Liver (tissue), 9 donors: ENCODE data around the gene LAMC3. TPM values are rescaled to one million over a fixed set of nuclear protein-coding genes. Genes with fewer than 3 reads are reported as not detected.
"Not testable (repeated sequence)": the region's sequence is repeated elsewhere in the genome, so short reads cannot be mapped to it uniquely, and the experiment has no call there.

Source experiments
- DNase-seq: peaks from one replicate; pipeline ENCODE4 v3.0.0-alpha.2; 2017; ENCODE audit warnings: low spot score
- H3K27ac ChIP-seq, 2 donors: one replicate each; pipeline ENCODE4 v1.7.0; 2013; ENCODE audit warnings: inconsistent platforms in 2 of 2, low read length in 2 of 2, control low read depth in 1 of 2, low read depth in 1 of 2, mild to moderate bottlenecking in 1 of 2
- H3K27me3 ChIP-seq, 4 donors: one replicate each; pipeline versions ENCODE4 v1.6.1 to v1.7.0; 2013; ENCODE audit warnings: low read length in 3 of 4, inconsistent platforms in 1 of 4, mild to moderate bottlenecking in 1 of 4, moderate library complexity in 1 of 4; ENCODE audit not compliant: control insufficient read depth in 4 of 4, insufficient read depth in 4 of 4
- H3K36me3 ChIP-seq, 4 donors: one replicate each; pipeline versions ENCODE4 v1.6.1 to v1.7.0; 2013; ENCODE audit warnings: low read length in 3 of 4, mild to moderate bottlenecking in 3 of 4, low read depth in 1 of 4, moderate library complexity in 1 of 4; ENCODE audit not compliant: control insufficient read depth in 4 of 4, insufficient read depth in 3 of 4
- H3K4me1 ChIP-seq, 4 donors: one replicate each; pipeline versions ENCODE4 v1.6.1 to v1.7.0; 2013; ENCODE audit warnings: low read length in 3 of 4, mild to moderate bottlenecking in 3 of 4, moderate library complexity in 1 of 4; ENCODE audit not compliant: control insufficient read depth in 4 of 4, insufficient read depth in 4 of 4
- H3K4me3 ChIP-seq, 3 donors: one replicate each; pipeline versions ENCODE4 v1.6.1 to v1.7.0; 2013; ENCODE audit warnings: low read length in 3 of 3, control low read depth in 1 of 3, low read depth in 1 of 3, mild to moderate bottlenecking in 1 of 3
- H3K9ac ChIP-seq, 2 donors: one replicate each; pipeline ENCODE4 v1.7.0; 2013; ENCODE audit warnings: low read length in 2 of 2, mild to moderate bottlenecking in 2 of 2, moderate library complexity in 2 of 2, control low read depth in 1 of 2, low read depth in 1 of 2
- H3K9me3 ChIP-seq, 4 donors: one replicate each; pipeline versions ENCODE4 v1.6.1 to v1.7.0; 2013; ENCODE audit warnings: low read length in 3 of 4; ENCODE audit not compliant: control insufficient read depth in 4 of 4
- ATF3 ChIP-seq: IDR thresholded peaks from 2 replicates; pipeline ENCODE4 v1.6.1; 2016; ENCODE audit warnings: antibody characterized with exemption
- EGR1 ChIP-seq, 2 donors: IDR thresholded peaks; 2 replicates each; pipeline ENCODE4 v1.6.1; 2016 to 2018; ENCODE audit warnings: antibody characterized with exemption in 2 of 2, low read depth in 2 of 2
- FOXA1 ChIP-seq: IDR thresholded peaks from 2 replicates; pipeline ENCODE4 v1.6.1; 2016; ENCODE audit warnings: antibody characterized with exemption
- FOXA2 ChIP-seq: IDR thresholded peaks from 2 replicates; pipeline ENCODE4 v1.6.1; 2016; ENCODE audit warnings: antibody characterized with exemption
- HNF4A ChIP-seq, 2 donors: conservative IDR thresholded peaks; 2 replicates each; pipeline ENCODE4 v1.6.1; 2016; ENCODE audit warnings: antibody characterized with exemption in 2 of 2, mild to moderate bottlenecking in 2 of 2
- MAX ChIP-seq: IDR thresholded peaks from 2 replicates; pipeline ENCODE4 v1.6.1; 2016; ENCODE audit warnings: antibody characterized with exemption
- NR2F2 ChIP-seq: IDR thresholded peaks from 2 replicates; pipeline ENCODE4 v1.6.1; 2016; ENCODE audit warnings: antibody characterized with exemption
- SP1 ChIP-seq: IDR thresholded peaks from 2 replicates; pipeline ENCODE4 v1.6.1; 2018; ENCODE audit warnings: antibody characterized with exemption, mild to moderate bottlenecking
- TAF1 ChIP-seq: conservative IDR thresholded peaks from 2 replicates; pipeline ENCODE4 v1.6.1; 2016; ENCODE audit warnings: antibody characterized with exemption, mild to moderate bottlenecking
- WGBS: extraction: QIAGEN DNeasy Blood & Tissue Kit; methylation state at CpG from one replicate; pipeline ENCODE4 v1.1.7; 2013; 5-methylcytosine and 5-hydroxymethylcytosine counted together
- polyA plus RNA-seq, 2 donors: library from polyadenylated mRNA; stranded (reverse) in 1 of 2; unstranded in 1 of 2; fragments of 200-250 nt in 1 of 2; fragments of >200 nt in 1 of 2; fragmentation: Nextera tagmentation in 1 of 2; extraction: Ambion mirVana in 1 of 2; gene quantifications; one replicate each; pipeline versions ENCODE4 v1.2.1 to v1.2.3, GENCODE V29; 2013 to 2015
- total RNA-seq, 2 donors: library from RNA; depleted of rRNA; stranded (reverse); fragments of >200 nt; gene quantifications; one replicate each; pipeline ENCODE4 v1.2.3, GENCODE V29; 2014
- donor health status: healthy.
- donor health status: healthy.
- donor health status: healthy.
- donor health status: healthy.
- donor health status: healthy.

LAMC3 gene
- total and polyA plus RNA-seq, 4 donors = 1.4 to 5.9 (median 2.9) TPM

GRCh38 chr9:131034268-131034667 lies 25.3 kb downstream of the LAMC3 start:
- no peaks in the 10 kb centered on the region for H3K36me3 ChIP-seq
- no peak overlapping the region for H3K4me3 ChIP-seq
- H3K27ac ChIP-seq = no peak overlapping the region
- DNase-seq = no peak
- H3K9ac ChIP-seq = no peak overlapping the region
- no peaks in the 10 kb centered on the region for H3K27me3 ChIP-seq
- H3K4me1 ChIP-seq = peaks cover 0 to 6% (median 0%) of the 10 kb centered on the region in 4 donors
- WGBS = 93% methylated on average over 14 of the region's 14 CpGs
- no peaks in the 10 kb centered on the region for H3K9me3 ChIP-seq
- TF ChIP-seq HNF4A (conservative IDR thresholded peaks at IDR 0.05) = no peak
- TF ChIP-seq TAF1 = no peak

- H3K27ac ChIP-seq, H3K9me3 ChIP-seq, H3K9ac ChIP-seq, H3K36me3 ChIP-seq, H3K4me3 ChIP-seq, H3K4me1 ChIP-seq, DNase-seq, H3K27me3 ChIP-seq: not testable (repeated sequence)
- 92% methylated on average over 10 of the region's 10 CpGs for WGBS
These were observed 25.8 kb downstream of the LAMC3 start for GRCh38 chr9:131034749-131035148.

GRCh38 chr9:131035548-131035947 lies 26.6 kb downstream of the LAMC3 start:
- WGBS = 89% methylated on average over 3 of the region's 3 CpGs
- no peak for TF ChIP-seq TAF1
- no peak for TF ChIP-seq FOXA2
- no peak for TF ChIP-seq FOXA1
- TF ChIP-seq MAX = no peak
- no peak for TF ChIP-seq HNF4A (conservative IDR thresholded peaks at IDR 0.05)
- Histone ChIP-seq H3K4me1 (peaks cover 0 to 6% (median 0%) of the 10 kb centered on the region in 4 donors), H3K36me3 (no peaks in the 10 kb centered on the region), H3K27ac (no peak overlapping the region), H3K27me3 (no peaks in the 10 kb centered on the region), H3K4me3 (no peak overlapping the region), H3K9ac (no peak overlapping the region), H3K9me3 (no peaks in the 10 kb centered on the region)
- no peak for DNase-seq

- peaks cover 0 to 6% (median 0%) of the 10 kb centered on the region in 4 donors for H3K4me1 ChIP-seq
- 85% methylated on average over 24 of the region's 24 CpGs for WGBS
- H3K27me3 ChIP-seq = no peaks in the 10 kb centered on the region
- TF ChIP-seq HNF4A (conservative IDR thresholded peaks at IDR 0.05) (no peak), EGR1 (IDR thresholded peaks at IDR 0.05; ENCODE audit: low read depth in 2 of 2) (no peak)
- no peaks in the 10 kb centered on the region for H3K9me3 ChIP-seq
- H3K9ac ChIP-seq = no peak overlapping the region
- H3K27ac ChIP-seq = no peak overlapping the region
- H3K4me3 ChIP-seq = no peak overlapping the region
- H3K36me3 ChIP-seq = no peaks in the 10 kb centered on the region
- DNase-seq = no peak
These were observed 27.1 kb downstream of the LAMC3 start for GRCh38 chr9:131036071-131036470.

GRCh38 chr9:131036529-131037334 lies 27.8 kb downstream of the LAMC3 start:
- no peaks in the 10 kb centered on the region for H3K27me3 ChIP-seq
- no peak for DNase-seq
- peak; percentile 62 for TF ChIP-seq NR2F2
- TF ChIP-seq SP1 = peak; percentile 31
- TF ChIP-seq ATF3 = no peak
- no peak for TF ChIP-seq FOXA1
- no peak overlapping the region for H3K9ac ChIP-seq
- H3K27ac ChIP-seq = peak overlapping the region in 1 of 2 donors; percentile 14
- no peaks in the 10 kb centered on the region for H3K36me3 ChIP-seq
- H3K4me3 ChIP-seq = no peak overlapping the region
- WGBS = 68% methylated on average over 17 of the region's 17 CpGs
- peaks cover 0 to 6% (median 0%) of the 10 kb centered on the region in 4 donors for H3K4me1 ChIP-seq
- H3K9me3 ChIP-seq = no peaks in the 10 kb centered on the region
